Measurements from ENCODE around the gene BEX5.
"Not testable (repeated sequence)": the region's sequence is repeated elsewhere in the genome, so short reads cannot be mapped to it uniquely, and the experiment has no call there.

BEX5 gene

GRCh38 chrX:102138064-102138463 lies 17.7 kb downstream of the BEX5 start:
- TF ChIP-seq ZNF274 (IDR thresholded peaks at IDR 0.05; ENCODE audit: low read depth, low read length) (no peak), SUZ12 (IDR thresholded peaks at IDR 0.05; ENCODE audit: extremely low read depth, insufficient read depth, insufficient read length) (no peak), YY1 (IDR thresholded peaks at IDR 0.05; ENCODE audit: insufficient read depth, insufficient read length) (no peak)
- Histone ChIP-seq H3K36me3 (ENCODE audit: insufficient read depth, insufficient read length, low read length) (no peaks in the 10 kb centered on the region), H3K9ac (ENCODE audit: insufficient read length, low read depth) (no peak overlapping the region), H3K9me3 (ENCODE audit: insufficient read depth, low read length) (no peaks in the 10 kb centered on the region), H3K27me3 (ENCODE audit: insufficient read depth, insufficient read length) (no peaks in the 10 kb centered on the region), H3K4me3 (ENCODE audit: insufficient read length, low read depth) (no peak overlapping the region), H3K4me1 (ENCODE audit: insufficient read depth, insufficient read length) (no peaks in the 10 kb centered on the region)
- DNase-seq (ENCODE audit: low read depth, low spot score) = no peak

- Histone ChIP-seq H3K9ac (ENCODE audit: insufficient read length, low read depth) (no peak overlapping the region), H3K4me1 (ENCODE audit: insufficient read depth, insufficient read length) (no peaks in the 10 kb centered on the region), H3K27me3 (ENCODE audit: insufficient read depth, insufficient read length) (peaks cover 5% of the 10 kb centered on the region), H3K36me3 (ENCODE audit: insufficient read depth, insufficient read length, low read length) (no peaks in the 10 kb centered on the region), H3K9me3 (ENCODE audit: insufficient read depth, low read length) (no peaks in the 10 kb centered on the region), H3K4me3 (ENCODE audit: insufficient read length, low read depth) (no peak overlapping the region)
- TF ChIP-seq SUZ12 (IDR thresholded peaks at IDR 0.05; ENCODE audit: extremely low read depth, insufficient read depth, insufficient read length) (no peak), YY1 (IDR thresholded peaks at IDR 0.05; ENCODE audit: insufficient read depth, insufficient read length) (no peak), ZNF274 (IDR thresholded peaks at IDR 0.05; ENCODE audit: low read depth, low read length) (no peak)
- no peak for DNase-seq (ENCODE audit: low read depth, low spot score)
Measured at GRCh38 chrX:102129473-102129872, 26.3 kb downstream of the BEX5 start.

- Histone ChIP-seq H3K9me3 (ENCODE audit: insufficient read depth, low read length) (no peaks in the 10 kb centered on the region), H3K36me3 (ENCODE audit: insufficient read depth, insufficient read length, low read length) (no peaks in the 10 kb centered on the region), H3K9ac (ENCODE audit: insufficient read length, low read depth) (no peak overlapping the region), H3K27me3 (ENCODE audit: insufficient read depth, insufficient read length) (peaks cover 19% of the 10 kb centered on the region), H3K4me1 (ENCODE audit: insufficient read depth, insufficient read length) (no peaks in the 10 kb centered on the region), H3K4me3 (ENCODE audit: insufficient read length, low read depth) (no peak overlapping the region)
- no peak for DNase-seq (ENCODE audit: low read depth, low spot score)
- no peak for TF ChIP-seq YY1 (IDR thresholded peaks at IDR 0.05; ENCODE audit: insufficient read depth, insufficient read length)
- no peak for TF ChIP-seq SUZ12 (IDR thresholded peaks at IDR 0.05; ENCODE audit: extremely low read depth, insufficient read depth, insufficient read length)
Measured at GRCh38 chrX:102126863-102127262, 28.9 kb downstream of the BEX5 start.

GRCh38 chrX:102126080-102126818 lies 29.5 kb downstream of the BEX5 start:
- not testable (repeated sequence) for DNase-seq (ENCODE audit: low read depth, low spot score); H3K9me3 ChIP-seq (ENCODE audit: insufficient read depth, low read length); H3K36me3 ChIP-seq (ENCODE audit: insufficient read depth, insufficient read length, low read length); H3K4me1 ChIP-seq (ENCODE audit: insufficient read depth, insufficient read length)
- Histone ChIP-seq H3K4me3 (ENCODE audit: insufficient read length, low read depth) (peak overlapping the region; percentile 46), H3K9ac (ENCODE audit: insufficient read length, low read depth) (peak overlapping the region; percentile 32), H3K27me3 (ENCODE audit: insufficient read depth, insufficient read length) (peaks cover 19% of the 10 kb centered on the region)

GRCh38 chrX:102125436-102125835 lies 30.3 kb downstream of the BEX5 start, which contains the start of gene TCEAL2:
TSS of gene TCEAL2 (plus strand) at chrX:102125679. CDS start at chrX:102126831, 1,152 bp downstream.
- not testable (repeated sequence) for H3K4me1 ChIP-seq (ENCODE audit: insufficient read depth, insufficient read length); DNase-seq (ENCODE audit: low read depth, low spot score); H3K36me3 ChIP-seq (ENCODE audit: insufficient read depth, insufficient read length, low read length); H3K9me3 ChIP-seq (ENCODE audit: insufficient read depth, low read length)
- peak within 1 kb of the TSS; percentile 59 for H3K9ac ChIP-seq (ENCODE audit: insufficient read length, low read depth)
- peak within 1 kb of the TSS; percentile 60 for H3K4me3 ChIP-seq (ENCODE audit: insufficient read length, low read depth)
- H3K27me3 ChIP-seq (ENCODE audit: insufficient read depth, insufficient read length) = peaks cover 19% of the 10 kb centered on the region

DNA sequence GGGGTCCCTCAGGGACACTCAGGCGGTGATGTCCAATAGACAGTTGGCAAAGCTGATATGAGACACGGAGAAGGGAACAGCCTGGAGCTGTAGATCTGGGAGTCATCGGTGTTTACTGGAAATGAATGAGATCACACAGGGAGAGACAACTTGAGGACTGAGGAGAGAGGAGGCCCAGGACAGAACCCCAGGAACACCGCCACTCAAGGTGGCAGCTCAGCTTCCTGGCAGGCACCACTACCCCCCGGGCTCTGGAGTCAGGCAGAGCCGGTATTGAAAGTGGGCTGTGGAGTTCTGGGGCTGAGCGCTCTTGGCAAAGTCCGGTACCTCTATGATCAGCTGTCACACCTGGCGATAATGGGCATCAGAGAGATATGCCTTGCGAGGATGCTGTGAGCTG lies 30.8 kb downstream of the BEX5 start:
- Histone ChIP-seq H3K9ac (ENCODE audit: insufficient read length, low read depth) (peak overlapping the region; percentile 59), H3K4me3 (ENCODE audit: insufficient read length, low read depth) (peak overlapping the region; percentile 60)
- H3K9me3 ChIP-seq (ENCODE audit: insufficient read depth, low read length) = not testable (repeated sequence)

DNA sequence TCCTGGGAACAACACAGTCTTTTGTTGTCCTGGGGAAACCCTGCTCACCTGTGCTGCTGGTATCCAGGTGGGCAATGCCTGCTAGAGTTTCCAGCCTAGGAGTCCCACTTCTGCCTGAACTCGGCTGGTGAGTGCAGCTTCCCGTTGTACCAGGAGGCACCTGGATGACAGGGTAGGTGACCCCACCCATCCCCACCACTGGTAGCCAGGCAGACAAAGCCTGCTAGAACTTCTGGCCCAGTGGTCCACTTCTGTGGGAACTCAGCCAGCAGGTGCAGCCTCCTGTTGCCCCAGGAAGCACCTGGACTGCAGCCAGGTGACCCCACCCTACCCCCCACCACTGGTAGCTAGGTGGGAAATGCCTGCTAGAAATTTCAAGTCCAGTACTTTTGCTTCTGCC lies 40.0 kb downstream of the BEX5 start:
- H3K4me3 ChIP-seq (ENCODE audit: insufficient read length, low read depth) = no peak overlapping the region
- H3K9me3 ChIP-seq (ENCODE audit: insufficient read depth, low read length) = peaks cover 8% of the 10 kb centered on the region; the same call in 1 of the 2 replicates
- no peak for DNase-seq (ENCODE audit: low read depth, low spot score)
- no peak overlapping the region for H3K9ac ChIP-seq (ENCODE audit: insufficient read length, low read depth)
- H3K36me3 ChIP-seq (ENCODE audit: insufficient read depth, insufficient read length, low read length) = no peaks in the 10 kb centered on the region
- H3K27me3 ChIP-seq (ENCODE audit: insufficient read depth, insufficient read length) = no peaks in the 10 kb centered on the region
- TF ChIP-seq SUZ12 (IDR thresholded peaks at IDR 0.05; ENCODE audit: extremely low read depth, insufficient read depth, insufficient read length) (no peak), YY1 (IDR thresholded peaks at IDR 0.05; ENCODE audit: insufficient read depth, insufficient read length) (no peak), ZNF274 (IDR thresholded peaks at IDR 0.05; ENCODE audit: low read depth, low read length) (no peak)
- no peaks in the 10 kb centered on the region for H3K4me1 ChIP-seq (ENCODE audit: insufficient read depth, insufficient read length)

More for the DNA sequence above, 30.8 kb downstream of the BEX5 start:
- DNase-seq (ENCODE audit: low read depth, low spot score); H3K4me1 ChIP-seq (ENCODE audit: insufficient read depth, insufficient read length); H3K36me3 ChIP-seq (ENCODE audit: insufficient read depth, insufficient read length, low read length): not testable (repeated sequence)
- H3K27me3 ChIP-seq (ENCODE audit: insufficient read depth, insufficient read length) = peaks cover 19% of the 10 kb centered on the region

DNA sequence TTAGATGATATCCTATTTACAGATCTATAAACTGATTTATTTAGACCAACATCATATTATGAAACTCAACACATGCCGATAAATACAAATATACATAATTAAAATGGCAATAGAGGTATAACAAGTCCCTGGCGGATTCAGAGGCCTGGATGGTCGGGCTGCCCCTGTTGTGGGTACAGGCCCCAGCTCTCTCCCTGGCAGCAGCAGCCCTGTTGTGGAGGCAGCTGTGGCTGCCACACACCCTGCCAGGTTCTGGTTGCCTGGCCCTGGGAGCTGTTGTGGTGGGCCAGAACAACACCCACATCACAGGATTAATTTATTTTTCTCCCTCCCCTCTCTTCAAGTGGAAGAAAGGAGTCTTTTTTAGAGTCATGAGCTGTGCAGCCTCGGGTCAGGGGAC lies 42.4 kb downstream of the BEX5 start:
- Histone ChIP-seq H3K9ac (ENCODE audit: insufficient read length, low read depth) (no peak overlapping the region), H3K36me3 (ENCODE audit: insufficient read depth, insufficient read length, low read length) (no peaks in the 10 kb centered on the region), H3K4me1 (ENCODE audit: insufficient read depth, insufficient read length) (no peaks in the 10 kb centered on the region), H3K9me3 (ENCODE audit: insufficient read depth, low read length) (peaks cover 8% of the 10 kb centered on the region; the same call in 1 of the 2 replicates), H3K4me3 (ENCODE audit: insufficient read length, low read depth) (no peak overlapping the region), H3K27me3 (ENCODE audit: insufficient read depth, insufficient read length) (no peaks in the 10 kb centered on the region)
- TF ChIP-seq ZNF274 (IDR thresholded peaks at IDR 0.05; ENCODE audit: low read depth, low read length) (no peak), SUZ12 (IDR thresholded peaks at IDR 0.05; ENCODE audit: extremely low read depth, insufficient read depth, insufficient read length) (no peak), YY1 (IDR thresholded peaks at IDR 0.05; ENCODE audit: insufficient read depth, insufficient read length) (no peak)
- DNase-seq (ENCODE audit: low read depth, low spot score) = no peak
